ENCODE results near the gene ANO3. TPM values are rescaled to one million over a fixed set of nuclear protein-coding genes. Genes with fewer than 3 reads are reported as not detected.

ANO3 gene
- total and polyA plus RNA-seq, 2 of the 8 experiments (the other 6 are each of a cell fraction or from before 2014, with no cell fraction given), result not detected

GRCh38 chr11:26608507-26609146 lies 276.7 kb downstream of the ANO3 start (continued):
- TF ChIP-seq CHD7 (IDR thresholded peaks at IDR 0.05; ENCODE audit: insufficient replicate concordance, low read length), result no peak
- TF ChIP-seq HDAC2 (IDR thresholded peaks at IDR 0.05; ENCODE audit: borderline replicate concordance in 1 of 2, low read depth in 2 of 2, low read length in 2 of 2), result no peak
- TF ChIP-seq SIRT6 (IDR thresholded peaks at IDR 0.05; ENCODE audit: low read length), result no peak
- no peak for TF ChIP-seq YY1 (IDR thresholded peaks at IDR 0.05; ENCODE audit: low read depth, low read length)
- TF ChIP-seq TAF1 (IDR thresholded peaks at IDR 0.05; ENCODE audit: low read depth, low read length), result no peak
- TF ChIP-seq SP2 (IDR thresholded peaks at IDR 0.05; ENCODE audit: low read length), result no peak
- no peak for TF ChIP-seq CHD1 (IDR thresholded peaks at IDR 0.05; ENCODE audit: low read depth, low read length)
- no peak for TF ChIP-seq E2F6 (IDR thresholded peaks at IDR 0.05)
